ENCODE results near the gene LRRC36.
"Not testable (repeated sequence)": the region's sequence is repeated elsewhere in the genome, so short reads cannot be mapped to it uniquely, and the experiment has no call there.

Gene LRRC36

GRCh38 chr16:67350324-67350723, 23.7 kb downstream of the LRRC36 start:
- TF ChIP-seq CTCF (IDR thresholded peaks at IDR 0.05; ENCODE audit: insufficient read depth, low read length, poor library complexity, severe bottlenecking): no peak
- no peak for TF ChIP-seq EZH2phosphoT487 (conservative IDR thresholded peaks at IDR 0.05; ENCODE audit: low read length)
- Histone ChIP-seq H3K27ac (ENCODE audit: low read depth, low read length) (no peak overlapping the region), H3K9me3 (ENCODE audit: insufficient read depth, low read length) (no peaks in the 10 kb centered on the region), H3K9ac (ENCODE audit: low read length) (no peak overlapping the region), H3K36me3 (ENCODE audit: low read length) (no peaks in the 10 kb centered on the region), H3K9me2 (replicated peaks; ENCODE audit: insufficient read depth, low read length) (no peaks in the 10 kb centered on the region), H3K4me2 (ENCODE audit: low read depth, low read length, poor library complexity, severe bottlenecking) (no peak overlapping the region), H3K79me2 (ENCODE audit: insufficient read depth, low read length) (no peaks in the 10 kb centered on the region), H3F3A (ENCODE audit: insufficient read depth) (no peaks in the 10 kb centered on the region), H3K4me3 (ENCODE audit: insufficient read depth, low read length, poor library complexity, severe bottlenecking) (no peak overlapping the region), H4K20me1 (ENCODE audit: low read depth, low read length) (no peaks in the 10 kb centered on the region), H2AFZ (ENCODE audit: low read depth, low read length, severe bottlenecking) (no peak overlapping the region), H3K27me3 (ENCODE audit: low read length) (no peaks in the 10 kb centered on the region)

DNA sequence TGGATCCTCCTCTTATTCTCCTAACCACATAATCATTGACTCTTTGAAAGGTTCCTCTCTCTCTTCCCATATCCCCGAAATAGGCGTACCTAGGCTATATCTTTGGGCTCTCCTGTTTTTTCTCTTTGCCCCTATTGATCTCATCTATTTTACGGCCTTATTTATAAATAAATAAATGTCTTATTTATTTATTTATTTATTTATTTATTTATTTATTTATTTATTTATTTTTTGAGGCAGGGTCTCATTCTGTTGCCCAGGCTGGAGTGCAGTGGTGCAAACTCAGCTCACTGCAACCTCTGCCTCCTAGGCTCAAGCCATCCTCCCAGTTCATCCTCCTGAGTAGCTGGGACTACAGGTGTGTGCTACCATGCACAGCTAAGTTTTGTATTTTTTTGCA, 25.8 kb downstream of the LRRC36 start:
- H3K4me2 ChIP-seq (ENCODE audit: low read depth, low read length, poor library complexity, severe bottlenecking); H3K79me2 ChIP-seq (ENCODE audit: insufficient read depth, low read length); H3K27me3 ChIP-seq (ENCODE audit: low read length); H3K4me3 ChIP-seq (ENCODE audit: insufficient read depth, low read length, poor library complexity, severe bottlenecking); H4K20me1 ChIP-seq (ENCODE audit: low read depth, low read length); H3K27ac ChIP-seq (ENCODE audit: low read depth, low read length); H3K9ac ChIP-seq (ENCODE audit: low read length); H3K36me3 ChIP-seq (ENCODE audit: low read length); H3K9me2 ChIP-seq (replicated peaks; ENCODE audit: insufficient read depth, low read length); H2AFZ ChIP-seq (ENCODE audit: low read depth, low read length, severe bottlenecking); H3K9me3 ChIP-seq (ENCODE audit: insufficient read depth, low read length); H3F3A ChIP-seq (ENCODE audit: insufficient read depth): not testable (repeated sequence)

DNA sequence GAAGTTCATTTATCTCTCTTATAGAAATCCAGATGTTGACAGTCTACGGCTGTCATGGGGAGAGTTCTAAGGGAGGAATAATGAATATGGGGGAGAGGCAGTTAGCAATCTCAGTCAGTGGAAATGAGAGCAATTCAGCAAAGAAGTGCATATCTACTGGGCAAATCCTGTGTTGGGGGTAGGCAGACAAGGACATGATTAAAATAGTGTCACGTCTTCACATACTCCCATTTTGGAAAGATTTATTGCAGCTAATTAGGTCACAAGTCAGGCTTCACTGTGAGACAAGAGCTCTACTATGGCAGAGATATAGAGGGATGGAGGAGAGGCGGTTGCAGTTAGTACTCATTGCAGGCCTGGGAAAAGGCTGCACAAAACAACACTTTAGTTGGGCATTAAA, 29.8 kb downstream of the LRRC36 start:
- H3K36me3 ChIP-seq (ENCODE audit: low read length): no peaks in the 10 kb centered on the region
- no peaks in the 10 kb centered on the region for H3K9me2 ChIP-seq (replicated peaks; ENCODE audit: insufficient read depth, low read length)
- no peak overlapping the region for H3K9ac ChIP-seq (ENCODE audit: low read length)
- TF ChIP-seq EZH2phosphoT487 (conservative IDR thresholded peaks at IDR 0.05; ENCODE audit: low read length) (no peak), CTCF (IDR thresholded peaks at IDR 0.05; ENCODE audit: insufficient read depth, low read length, poor library complexity, severe bottlenecking) (no peak)
- no peaks in the 10 kb centered on the region for H4K20me1 ChIP-seq (ENCODE audit: low read depth, low read length)
- no peak overlapping the region for H2AFZ ChIP-seq (ENCODE audit: low read depth, low read length, severe bottlenecking)
- no peaks in the 10 kb centered on the region for H3K9me3 ChIP-seq (ENCODE audit: insufficient read depth, low read length)
- no peak overlapping the region for H3K4me2 ChIP-seq (ENCODE audit: low read depth, low read length, poor library complexity, severe bottlenecking)
- H3K79me2 ChIP-seq (ENCODE audit: insufficient read depth, low read length): no peaks in the 10 kb centered on the region
- no peaks in the 10 kb centered on the region for H3F3A ChIP-seq (ENCODE audit: insufficient read depth)
- H3K4me3 ChIP-seq (ENCODE audit: insufficient read depth, low read length, poor library complexity, severe bottlenecking): no peak overlapping the region
- H3K27me3 ChIP-seq (ENCODE audit: low read length): no peaks in the 10 kb centered on the region
- no peak overlapping the region for H3K27ac ChIP-seq (ENCODE audit: low read depth, low read length)

- no peak overlapping the region for H3K27ac ChIP-seq (ENCODE audit: low read depth, low read length)
- no peaks in the 10 kb centered on the region for H3K27me3 ChIP-seq (ENCODE audit: low read length)
- TF ChIP-seq EZH2phosphoT487 (conservative IDR thresholded peaks at IDR 0.05; ENCODE audit: low read length) (no peak), CTCF (IDR thresholded peaks at IDR 0.05; ENCODE audit: insufficient read depth, low read length, poor library complexity, severe bottlenecking) (no peak)
- no peak overlapping the region for H3K9ac ChIP-seq (ENCODE audit: low read length)
- no peaks in the 10 kb centered on the region for H3F3A ChIP-seq (ENCODE audit: insufficient read depth)
- H3K36me3 ChIP-seq (ENCODE audit: low read length): no peaks in the 10 kb centered on the region
- H3K9me3 ChIP-seq (ENCODE audit: insufficient read depth, low read length): no peaks in the 10 kb centered on the region
- H3K4me2 ChIP-seq (ENCODE audit: low read depth, low read length, poor library complexity, severe bottlenecking): no peak overlapping the region
- no peak overlapping the region for H2AFZ ChIP-seq (ENCODE audit: low read depth, low read length, severe bottlenecking)
- H3K4me3 ChIP-seq (ENCODE audit: insufficient read depth, low read length, poor library complexity, severe bottlenecking): no peak overlapping the region
- no peaks in the 10 kb centered on the region for H4K20me1 ChIP-seq (ENCODE audit: low read depth, low read length)
- no peaks in the 10 kb centered on the region for H3K9me2 ChIP-seq (replicated peaks; ENCODE audit: insufficient read depth, low read length)
- H3K79me2 ChIP-seq (ENCODE audit: insufficient read depth, low read length): no peaks in the 10 kb centered on the region
Observed at GRCh38 chr16:67357561-67357960, 30.9 kb downstream of the LRRC36 start.

- not testable (repeated sequence) for H3K79me2 ChIP-seq (ENCODE audit: insufficient read depth, low read length); H4K20me1 ChIP-seq (ENCODE audit: low read depth, low read length); H3K9me3 ChIP-seq (ENCODE audit: insufficient read depth, low read length); H3K27ac ChIP-seq (ENCODE audit: low read depth, low read length); H3K4me2 ChIP-seq (ENCODE audit: low read depth, low read length, poor library complexity, severe bottlenecking); H3K4me3 ChIP-seq (ENCODE audit: insufficient read depth, low read length, poor library complexity, severe bottlenecking); H3K9ac ChIP-seq (ENCODE audit: low read length); H3K27me3 ChIP-seq (ENCODE audit: low read length); H3K9me2 ChIP-seq (replicated peaks; ENCODE audit: insufficient read depth, low read length); H3K36me3 ChIP-seq (ENCODE audit: low read length); H3F3A ChIP-seq (ENCODE audit: insufficient read depth); H2AFZ ChIP-seq (ENCODE audit: low read depth, low read length, severe bottlenecking)
Observed at GRCh38 chr16:67359540-67360269, 33.1 kb downstream of the LRRC36 start.

All from SU-DHL-6 (cell line).